Gastrocnemius medialis (tissue), 4 donors: ENCODE results near the gene TRIM71. TPM values are rescaled to one million over a fixed set of nuclear protein-coding genes. Genes with fewer than 3 reads are reported as not detected.

ENCODE experiments used
- ATAC-seq, 2 donors: fragments of 150-250 bp; one replicate each; pipeline ENCODE4 v1.9.1; 2016
- DNase-seq, 2 donors: peaks; one replicate each; pipeline ENCODE4 v3.0.0-alpha.2; 2019
- H3K27ac ChIP-seq, 4 donors: fragments of 200-600 bp; sonication (generic); 1 replicate in 1 of 4; 2 replicates in 3 of 4; pipeline ENCODE4 v1.5.1; 2016 to 2018; ENCODE audit warnings: mild to moderate bottlenecking in 2 of 4, moderate library complexity in 1 of 4
- H3K27me3 ChIP-seq, 3 donors: fragments of 200-600 bp; sonication (generic) in 2 of 3; 1 replicate in 1 of 3; 2 replicates in 2 of 3; pipeline versions ENCODE4 v1.5.1 to v1.6.0; 2016 to 2019; ENCODE audit warnings: mild to moderate bottlenecking in 1 of 3, moderate library complexity in 1 of 3
- H3K36me3 ChIP-seq, 2 donors: fragments of 200-600 bp; sonication (generic) in 1 of 2; one replicate each; pipeline ENCODE4 v1.5.1; 2017 to 2018
- H3K4me1 ChIP-seq, 2 donors: fragments of 200-600 bp; sonication (generic) in 1 of 2; one replicate each; pipeline ENCODE4 v1.5.1; 2016 to 2017; ENCODE audit warnings: mild to moderate bottlenecking in 2 of 2
- H3K4me3 ChIP-seq, 4 donors: fragments of 200-600 bp; sonication (generic) in 3 of 4; 1 replicate in 1 of 4; 2 replicates in 3 of 4; pipeline ENCODE4 v1.5.1; 2016 to 2019; ENCODE audit warnings: mild to moderate bottlenecking in 2 of 4
- H3K9me3 ChIP-seq, 3 donors: fragments of 200-600 bp; sonication (generic) in 2 of 3; 1 replicate in 1 of 3; 2 replicates in 2 of 3; pipeline ENCODE4 v1.5.1; 2016 to 2019
- POLR2A ChIP-seq, 2 donors: fragments of 450-650 bp; IDR thresholded peaks; one replicate each; pipeline ENCODE4 v1.6.1; 2017; ENCODE audit warnings: antibody characterized with exemption in 2 of 2, mild to moderate bottlenecking in 2 of 2, moderate library complexity in 2 of 2
- in situ Hi-C, 4 donors: fragments of 200-750 bp; cut with MboI; loops; one replicate each; pipeline versions ENCODE4 v1.15.0 to v1.8.0; 2017; ENCODE audit warnings: low sequenced_read_pairs in 4 of 4
- intact Hi-C: fragments of 100-400 bp; cut with DNase I; formaldehyde crosslinking; loops from one replicate; pipeline ENCODE4 v1.15.1; 2023; ENCODE audit warnings: low total_unique reads
- total RNA-seq, 4 donors: library from RNA; depleted of rRNA; stranded (reverse); fragments of >200 nt; gene quantifications; one replicate each; pipeline versions ENCODE4 v1.1.0 to v1.2.3, GENCODE V29; 2016
- TF ChIP-seq, protein P1 (sequence below), 5 experiments: fragments of 450-650 bp in 3 of 5; fragments of 200-600 bp in 2 of 5; sonication (generic) in 2 of 5; IDR thresholded peaks in 4 of 5; conservative IDR thresholded peaks in 1 of 5; 1 replicate in 4 of 5; 2 replicates in 1 of 5; pipeline ENCODE4 v1.5.1; 2016 to 2019; ENCODE audit warnings: antibody characterized with exemption in 5 of 5, mild to moderate bottlenecking in 3 of 5, moderate library complexity in 3 of 5

Gene TRIM71
- total RNA-seq, 4 donors from 2014 or later, result not detected

GRCh38 chr3:32831791-32832190 lies 14.0 kb downstream of the TRIM71 start:
- ATAC-seq (no peak), DNase-seq (no peak)
- in situ Hi-C loops, result no loop called here
- intact Hi-C loops, result no loop called here
- TF ChIP-seq, protein P1, sequence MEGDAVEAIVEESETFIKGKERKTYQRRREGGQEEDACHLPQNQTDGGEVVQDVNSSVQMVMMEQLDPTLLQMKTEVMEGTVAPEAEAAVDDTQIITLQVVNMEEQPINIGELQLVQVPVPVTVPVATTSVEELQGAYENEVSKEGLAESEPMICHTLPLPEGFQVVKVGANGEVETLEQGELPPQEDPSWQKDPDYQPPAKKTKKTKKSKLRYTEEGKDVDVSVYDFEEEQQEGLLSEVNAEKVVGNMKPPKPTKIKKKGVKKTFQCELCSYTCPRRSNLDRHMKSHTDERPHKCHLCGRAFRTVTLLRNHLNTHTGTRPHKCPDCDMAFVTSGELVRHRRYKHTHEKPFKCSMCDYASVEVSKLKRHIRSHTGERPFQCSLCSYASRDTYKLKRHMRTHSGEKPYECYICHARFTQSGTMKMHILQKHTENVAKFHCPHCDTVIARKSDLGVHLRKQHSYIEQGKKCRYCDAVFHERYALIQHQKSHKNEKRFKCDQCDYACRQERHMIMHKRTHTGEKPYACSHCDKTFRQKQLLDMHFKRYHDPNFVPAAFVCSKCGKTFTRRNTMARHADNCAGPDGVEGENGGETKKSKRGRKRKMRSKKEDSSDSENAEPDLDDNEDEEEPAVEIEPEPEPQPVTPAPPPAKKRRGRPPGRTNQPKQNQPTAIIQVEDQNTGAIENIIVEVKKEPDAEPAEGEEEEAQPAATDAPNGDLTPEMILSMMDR (IDR thresholded peaks at IDR 0.05 in 4 of 5, conservative IDR thresholded peaks at IDR 0.05 in 1 of 5), result no peak
- TF ChIP-seq POLR2A (IDR thresholded peaks at IDR 0.05), result no peak
- Histone ChIP-seq H3K4me1 (no peaks in the 10 kb centered on the region), H3K9me3 (no peaks in the 10 kb centered on the region), H3K27ac (no peak overlapping the region), H3K27me3 (peaks cover 10 to 21% (median 20%) of the 10 kb centered on the region in 3 donors), H3K36me3 (no peaks in the 10 kb centered on the region), H3K4me3 (no peak overlapping the region)

DNA sequence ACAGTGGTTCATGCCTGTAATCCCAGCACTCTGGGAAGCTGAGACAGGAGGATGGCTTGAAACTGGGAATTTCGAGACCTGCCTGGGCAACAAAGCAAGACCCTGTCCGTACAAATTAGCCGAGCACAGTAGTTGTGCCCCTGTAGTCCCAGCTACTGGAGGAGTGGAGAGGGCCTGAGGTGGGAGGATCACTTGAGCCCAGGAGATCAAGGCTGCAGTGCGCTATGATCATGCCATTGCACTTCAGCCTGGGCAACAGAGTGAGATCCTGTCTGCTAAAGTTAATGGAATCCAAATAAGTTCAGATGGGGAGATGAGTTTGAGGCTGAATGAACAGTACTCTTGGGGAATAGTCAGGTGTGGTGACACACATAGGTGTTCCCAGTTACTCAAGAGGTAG lies 14.4 kb downstream of the TRIM71 start:
- DNase-seq (no peak), ATAC-seq (no peak)
- H3K36me3 ChIP-seq, result no peaks in the 10 kb centered on the region
- no peaks in the 10 kb centered on the region for H3K9me3 ChIP-seq
- in situ Hi-C loops, result no loop called here
- H3K27me3 ChIP-seq, result peaks cover 10 to 24% (median 20%) of the 10 kb centered on the region in 3 donors
- no peak for TF ChIP-seq POLR2A (IDR thresholded peaks at IDR 0.05)
- TF ChIP-seq, protein P1 (IDR thresholded peaks at IDR 0.05 in 4 of 5, conservative IDR thresholded peaks at IDR 0.05 in 1 of 5), result no peak
- intact Hi-C loops, result no loop called here
- H3K27ac ChIP-seq, result no peak overlapping the region
- no peak overlapping the region for H3K4me3 ChIP-seq
- H3K4me1 ChIP-seq, result no peaks in the 10 kb centered on the region

DNA sequence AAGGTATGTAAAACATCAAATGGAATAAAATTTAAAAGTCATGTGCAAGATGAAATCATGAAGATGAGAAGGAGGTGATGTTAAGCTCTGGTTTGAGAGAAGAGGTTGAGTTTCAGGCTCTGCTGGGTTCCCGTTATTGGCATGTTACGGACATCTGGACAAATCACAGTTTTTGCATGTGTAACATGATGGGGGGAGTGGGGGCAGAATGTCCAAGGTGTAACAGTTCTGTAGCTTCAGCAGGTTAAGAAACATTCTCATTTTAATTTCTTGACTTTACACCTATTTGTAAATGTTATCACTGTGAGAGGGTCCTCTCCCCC lies 17.2 kb downstream of the TRIM71 start:
- H3K27ac ChIP-seq, result no peak overlapping the region
- no peak for DNase-seq
- TF ChIP-seq, protein P1 (IDR thresholded peaks at IDR 0.05 in 4 of 5, conservative IDR thresholded peaks at IDR 0.05 in 1 of 5), result no peak
- TF ChIP-seq POLR2A (IDR thresholded peaks at IDR 0.05), result no peak
- in situ Hi-C loops, result no loop called here
- ATAC-seq, result no peak
- no peaks in the 10 kb centered on the region for H3K9me3 ChIP-seq
- no peaks in the 10 kb centered on the region for H3K4me1 ChIP-seq
- intact Hi-C loops, result no loop called here
- H3K4me3 ChIP-seq, result no peak overlapping the region
- H3K27me3 ChIP-seq, result peaks cover 10 to 28% (median 20%) of the 10 kb centered on the region in 3 donors
- H3K36me3 ChIP-seq, result no peaks in the 10 kb centered on the region

- H3K27me3 ChIP-seq, result peaks cover 10 to 26% (median 20%) of the 10 kb centered on the region in 3 donors
- H3K4me1 ChIP-seq, result no peaks in the 10 kb centered on the region
- in situ Hi-C loops, result no loop called here
- H3K36me3 ChIP-seq, result no peaks in the 10 kb centered on the region
- TF ChIP-seq POLR2A (IDR thresholded peaks at IDR 0.05), result no peak
- TF ChIP-seq, protein P1 (IDR thresholded peaks at IDR 0.05 in 4 of 5, conservative IDR thresholded peaks at IDR 0.05 in 1 of 5), result no peak
- H3K9me3 ChIP-seq, result no peaks in the 10 kb centered on the region
- no peak overlapping the region for H3K27ac ChIP-seq
- DNase-seq (no peak), ATAC-seq (no peak)
- no peak overlapping the region for H3K4me3 ChIP-seq
- intact Hi-C loops, result no loop called here
Observed at GRCh38 chr3:32835961-32836360, 18.2 kb downstream of the TRIM71 start.

- in situ Hi-C loops, result no loop called here
Observed at GRCh38 chr3:32836601-32837000, 18.8 kb downstream of the TRIM71 start.

More at GRCh38 chr3:32836601-32837000, 18.8 kb downstream of the TRIM71 start:
- DNase-seq, result no peak
- Histone ChIP-seq H3K36me3 (no peaks in the 10 kb centered on the region), H3K9me3 (no peaks in the 10 kb centered on the region), H3K4me3 (no peak overlapping the region), H3K27ac (no peak overlapping the region), H3K27me3 (peaks cover 10 to 25% (median 20%) of the 10 kb centered on the region in 3 donors), H3K4me1 (no peaks in the 10 kb centered on the region)
- intact Hi-C loops, result no loop called here
- TF ChIP-seq, protein P1 (IDR thresholded peaks at IDR 0.05 in 4 of 5, conservative IDR thresholded peaks at IDR 0.05 in 1 of 5), result no peak
- no peak for TF ChIP-seq POLR2A (IDR thresholded peaks at IDR 0.05)
- no peak for ATAC-seq
